SKM-1 treated with dmso at 0.1 percent for 144 hours (cell line): ENCODE data around the gene PIAS2.
"Not testable (repeated sequence)": the region's sequence is repeated elsewhere in the genome, so short reads cannot be mapped to it uniquely, and the experiment has no call there.

Source experiments
- DNase-seq: peaks from one replicate; lab custom pipeline; 2025; ENCODE audit not compliant: unreplicated experiment; lab: John Stamatoyannopoulos, UW

Gene PIAS2

DNA sequence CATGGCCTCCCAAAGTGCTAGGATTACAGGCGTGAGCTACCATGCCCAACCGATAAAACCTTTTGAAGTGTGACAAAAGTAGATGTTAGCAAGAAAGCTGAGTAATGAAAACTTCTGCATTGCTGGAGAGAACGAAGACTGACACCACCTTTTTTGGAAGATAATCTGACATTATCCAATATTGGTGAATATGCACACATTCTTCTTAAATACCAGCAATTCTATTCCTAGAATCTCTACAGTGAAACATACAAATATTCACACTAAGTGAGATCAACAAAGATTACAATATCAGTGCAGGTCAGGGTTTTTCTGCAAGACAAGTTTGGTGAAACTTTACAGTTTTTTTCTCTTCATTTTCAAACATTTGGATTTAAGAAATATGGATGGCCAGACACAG lies 7.8 kb downstream of the PIAS2 start:
- DNase-seq, result no peak

- no peak for DNase-seq
Observed at GRCh38 chr18:46903406-46903805, 13.9 kb downstream of the PIAS2 start.

- no peak for DNase-seq
Observed at GRCh38 chr18:46899274-46899948, 17.9 kb downstream of the PIAS2 start.

DNA sequence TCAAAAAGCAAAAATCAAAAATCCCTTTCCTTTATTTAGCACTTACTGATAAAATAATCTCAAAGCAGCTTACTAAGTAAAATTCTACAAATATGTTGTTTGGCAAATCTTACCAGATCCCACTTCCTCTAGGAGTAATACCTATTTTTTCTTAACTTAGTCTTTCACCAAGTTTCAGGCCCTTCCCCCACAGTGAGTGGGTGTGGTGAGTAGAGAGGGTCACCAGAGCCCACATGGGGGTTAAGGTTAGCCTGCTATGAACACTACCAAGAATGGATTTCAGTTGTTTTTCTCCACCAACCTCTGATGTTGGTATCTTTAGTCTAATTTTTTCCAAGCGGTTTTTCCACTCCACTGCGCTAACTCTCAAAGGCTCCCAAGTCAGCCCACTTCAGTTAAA lies 23.2 kb downstream of the PIAS2 start:
- DNase-seq, result no peak

DNA sequence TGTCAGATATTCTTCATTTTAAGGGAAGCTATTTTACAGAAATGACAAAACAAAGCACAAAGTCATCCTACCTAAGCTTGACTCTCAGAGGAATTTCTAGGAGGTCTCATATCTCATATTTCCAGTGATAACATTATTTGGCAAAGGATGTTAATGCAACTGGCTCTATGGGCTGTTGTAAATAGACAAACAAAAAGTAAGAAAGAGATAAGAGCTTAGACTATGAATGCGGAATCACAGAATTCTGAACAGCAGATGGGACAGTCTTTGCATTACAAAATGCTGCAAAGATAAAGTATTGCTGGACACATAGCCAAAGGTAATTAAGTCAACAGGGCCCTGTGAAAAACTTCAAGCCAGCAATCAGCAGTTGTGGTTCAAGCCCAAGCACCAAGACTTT lies 23.9 kb downstream of the PIAS2 start:
- no peak for DNase-seq

GRCh38 chr18:46892842-46893241 lies 24.5 kb downstream of the PIAS2 start:
- DNase-seq, result no peak

DNA sequence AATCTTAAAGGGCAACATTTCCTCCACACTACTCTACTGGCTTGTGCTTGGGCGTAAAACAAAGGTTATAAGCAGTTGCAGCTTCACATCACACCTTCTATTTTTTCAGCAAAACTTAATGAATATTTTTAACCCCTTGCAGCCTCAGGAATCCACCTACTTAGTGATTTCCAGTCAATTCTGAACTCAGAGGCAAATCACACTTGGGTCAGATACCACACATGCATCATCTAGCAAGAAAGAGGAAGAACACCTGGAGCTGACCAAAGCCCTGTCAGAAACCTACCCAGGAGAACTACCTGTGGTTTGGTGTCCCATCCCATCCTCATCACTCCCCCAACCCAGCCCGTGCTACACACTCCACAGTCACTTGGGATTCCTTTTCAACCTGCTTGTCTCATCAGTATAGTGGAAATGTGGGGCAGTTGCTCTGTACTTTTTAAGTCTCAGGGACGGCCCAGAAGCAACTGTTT lies 25.5 kb downstream of the PIAS2 start:
- no peak for DNase-seq

DNA sequence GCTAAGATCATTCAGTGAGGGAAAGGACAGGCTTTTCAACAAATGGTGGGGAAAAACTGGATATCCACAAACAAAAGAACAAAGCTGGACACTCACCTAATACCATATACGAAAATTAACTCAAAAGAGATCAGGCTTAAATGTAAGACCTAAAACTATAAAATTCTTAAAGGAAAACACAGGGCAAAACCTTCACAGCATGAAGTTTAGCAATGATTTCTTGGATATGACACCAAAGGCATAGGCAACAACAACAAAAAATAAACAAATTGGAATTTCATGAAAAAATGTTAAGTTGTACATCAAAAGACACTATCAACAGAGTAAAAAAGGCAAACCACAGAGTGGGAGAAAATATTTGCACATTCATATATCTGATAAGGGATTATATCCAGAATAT lies 28.3 kb downstream of the PIAS2 start:
- DNase-seq, result no peak

DNA sequence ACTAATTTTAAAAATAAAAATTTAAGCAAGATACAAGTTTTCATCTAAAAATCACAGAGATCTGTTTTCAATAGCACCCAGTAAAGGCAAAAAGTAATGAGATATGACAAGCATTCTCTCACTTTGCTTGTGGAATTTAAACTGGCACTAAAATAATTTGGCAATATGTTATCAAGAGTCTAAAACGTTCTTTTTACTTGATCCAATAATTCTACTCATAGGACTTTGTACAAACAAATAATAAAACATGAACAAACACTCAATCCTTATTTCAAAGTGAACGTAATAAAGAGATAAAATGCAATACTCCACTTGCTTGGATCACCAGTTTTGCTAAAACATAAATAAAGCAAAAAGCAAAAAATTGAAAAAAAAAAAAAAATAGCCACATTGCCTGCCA lies 30.4 kb downstream of the PIAS2 start:
- no peak for DNase-seq

- no peak for DNase-seq
Observed at GRCh38 chr18:46883180-46883579, 34.1 kb downstream of the PIAS2 start.

GRCh38 chr18:46877329-46877987 lies 39.8 kb downstream of the PIAS2 start:
- DNase-seq, result peak; percentile 95

DNA sequence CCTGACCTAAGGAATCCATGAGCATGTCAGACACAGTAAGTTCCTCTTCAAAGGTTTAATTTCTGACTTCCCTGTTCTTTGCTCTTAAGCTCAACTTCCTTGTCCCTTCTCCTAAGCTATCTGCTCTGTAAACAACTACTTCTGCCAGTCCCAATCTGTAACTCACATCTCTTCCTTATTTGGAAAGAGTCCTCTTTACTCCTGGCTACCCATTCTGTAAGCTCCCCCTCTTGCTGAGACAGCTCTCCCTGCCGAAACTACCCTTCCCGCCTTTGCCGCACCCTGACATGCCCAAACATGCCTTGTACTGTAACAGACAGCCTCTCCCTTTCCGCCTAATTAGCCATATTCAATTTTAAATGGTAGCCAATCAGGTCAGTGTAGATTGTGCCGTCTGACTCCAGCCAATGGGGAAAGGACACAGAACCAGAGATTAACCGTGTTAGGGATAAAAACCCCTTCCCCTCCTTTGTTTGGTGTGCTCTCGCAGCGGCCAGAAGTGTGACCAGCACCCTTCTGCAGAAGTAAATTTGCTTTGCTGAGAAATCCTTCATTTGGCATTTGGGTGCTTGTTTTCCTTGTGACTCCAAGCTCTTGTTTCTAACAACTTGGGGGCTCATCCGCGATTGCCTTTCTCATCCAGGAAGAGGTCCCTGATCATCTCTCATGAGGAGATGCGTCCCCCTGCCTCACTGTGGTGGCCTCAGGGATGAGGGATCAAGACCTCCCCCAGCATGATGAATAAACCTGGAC lies 49.0 kb downstream of the PIAS2 start:
- DNase-seq, result peak; percentile 76

DNA sequence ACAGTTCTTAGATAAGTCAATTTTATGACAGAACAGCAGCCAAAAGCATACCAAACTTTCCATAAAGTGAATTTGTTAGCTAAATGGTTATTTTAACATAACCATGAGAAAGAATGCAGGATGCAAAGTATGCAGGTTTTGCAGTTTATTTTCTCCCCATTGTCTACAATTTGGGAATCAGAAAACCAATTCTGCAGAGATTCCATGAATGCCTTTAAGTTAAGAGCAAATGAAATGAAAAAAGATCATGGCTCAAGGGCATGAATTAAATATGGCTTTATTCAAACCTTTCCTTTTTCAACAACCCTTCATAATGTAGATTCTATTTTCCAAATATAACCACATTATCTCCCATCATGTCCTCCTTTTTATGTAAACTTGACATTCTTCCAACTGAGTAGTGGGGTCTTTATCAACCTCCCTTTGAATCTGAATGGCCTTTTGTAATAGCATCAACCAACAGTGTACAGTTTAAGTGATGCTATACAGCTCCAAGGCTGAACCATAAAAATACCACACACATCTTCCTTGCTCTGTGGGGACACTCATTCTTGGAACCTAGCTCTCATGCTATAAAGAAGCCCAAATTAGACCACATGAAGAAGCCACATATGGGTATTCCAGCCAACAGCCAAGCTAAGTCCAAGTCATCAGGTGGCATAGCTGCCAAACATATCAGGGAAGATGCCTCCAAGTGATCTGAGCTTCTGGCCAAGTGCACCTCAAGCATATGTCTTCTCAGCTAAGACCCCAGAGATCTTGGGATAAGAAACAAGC lies 49.8 kb downstream of the PIAS2 start:
- no peak for DNase-seq

DNA sequence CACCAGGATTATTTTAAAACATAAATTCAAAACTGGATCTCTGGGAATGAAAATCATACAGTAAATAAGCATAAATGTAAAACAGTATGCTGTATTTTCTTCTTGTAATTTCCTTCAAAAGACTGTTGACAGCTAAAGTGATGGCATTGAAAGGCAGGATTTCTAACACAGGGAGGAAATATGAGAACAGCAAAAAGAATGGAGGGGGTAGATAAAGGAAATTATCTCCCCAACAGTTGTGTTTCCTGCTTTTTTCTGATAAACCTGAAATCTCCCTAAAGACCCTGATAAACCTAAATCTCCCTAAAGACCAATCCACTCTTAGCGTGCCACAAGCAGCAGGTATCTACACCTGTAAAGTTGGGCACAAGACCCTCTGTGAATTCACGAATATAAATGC lies 50.8 kb downstream of the PIAS2 start:
- DNase-seq, result no peak

DNA sequence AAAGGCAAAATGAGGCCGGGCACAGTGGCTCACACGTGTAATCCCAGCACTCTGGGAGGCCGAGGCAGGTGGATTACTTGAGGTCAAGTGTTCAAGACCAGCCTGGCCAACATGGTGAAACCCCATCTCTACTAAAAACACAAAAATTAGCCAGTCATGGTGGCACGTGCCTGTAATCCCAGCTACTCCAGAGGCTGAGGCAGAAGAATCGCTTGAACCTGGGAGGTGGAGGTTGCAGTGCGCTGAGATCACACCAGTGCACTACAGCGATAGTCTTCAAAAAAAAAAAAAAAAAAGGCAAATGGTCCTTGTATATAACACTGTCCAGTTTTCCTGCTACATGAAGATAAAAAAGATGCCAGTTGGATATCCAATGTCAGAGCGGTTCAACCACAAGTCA lies 52.1 kb downstream of the PIAS2 start:
- DNase-seq, result not testable (repeated sequence)

- no peak for DNase-seq
Observed at GRCh38 chr18:46859855-46860254, 57.5 kb downstream of the PIAS2 start.

DNA sequence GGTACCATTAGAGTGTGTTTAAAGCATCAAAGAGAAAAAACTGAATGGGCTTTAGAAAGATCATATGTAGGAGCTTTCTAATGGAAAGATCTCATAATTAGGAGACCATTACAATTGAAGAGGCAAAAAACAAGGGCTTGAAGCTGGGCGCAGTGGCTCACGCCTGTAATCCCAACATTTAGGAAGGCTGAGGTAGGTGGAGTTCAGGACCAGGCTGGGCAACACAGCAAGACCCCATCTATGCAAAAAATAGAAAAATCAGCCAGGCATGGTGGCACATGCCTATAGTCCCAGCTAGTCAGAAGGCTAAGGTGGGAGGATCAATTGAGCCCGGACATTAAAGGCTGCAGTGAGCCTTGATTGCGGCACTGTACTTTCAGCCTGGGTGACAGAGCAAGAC lies 59.0 kb downstream of the PIAS2 start:
- no peak for DNase-seq

DNA sequence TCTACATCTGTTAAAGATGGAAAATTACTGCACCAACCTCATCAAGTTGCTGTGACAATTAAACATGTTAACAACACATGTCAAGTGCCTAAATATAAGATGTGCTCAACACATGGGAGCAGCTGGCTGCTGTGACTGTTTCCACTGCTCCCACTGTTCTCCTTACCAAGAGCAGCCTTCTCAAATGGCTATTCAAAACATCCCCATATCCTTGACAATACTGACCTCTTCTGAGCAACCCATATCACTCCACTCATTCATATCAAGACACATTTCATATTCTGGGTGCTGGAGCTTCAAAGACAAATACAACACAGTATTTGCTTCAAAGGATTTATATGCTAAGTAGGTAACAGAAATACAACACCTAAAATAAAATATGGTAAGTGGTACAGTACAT lies 60.3 kb downstream of the PIAS2 start:
- no peak for DNase-seq

DNA sequence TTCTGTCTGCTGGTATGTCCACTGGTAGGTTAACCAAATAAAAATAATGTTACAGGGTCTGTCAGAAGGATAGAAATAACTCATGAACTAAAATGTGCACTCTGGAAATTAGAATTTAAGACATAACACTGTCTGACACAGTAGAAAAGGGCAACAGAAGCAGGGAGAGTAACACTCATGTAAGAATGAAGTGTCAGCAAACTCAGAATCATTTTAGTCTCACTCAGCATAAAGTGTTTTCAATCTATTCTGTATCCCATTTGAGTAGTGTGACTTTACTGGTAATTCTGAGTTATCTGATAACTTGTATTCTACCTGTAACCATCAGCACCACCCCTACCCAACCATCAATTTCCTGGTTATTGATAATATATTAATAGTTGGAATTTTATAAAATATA lies 68.3 kb downstream of the PIAS2 start:
- no peak for DNase-seq

DNA sequence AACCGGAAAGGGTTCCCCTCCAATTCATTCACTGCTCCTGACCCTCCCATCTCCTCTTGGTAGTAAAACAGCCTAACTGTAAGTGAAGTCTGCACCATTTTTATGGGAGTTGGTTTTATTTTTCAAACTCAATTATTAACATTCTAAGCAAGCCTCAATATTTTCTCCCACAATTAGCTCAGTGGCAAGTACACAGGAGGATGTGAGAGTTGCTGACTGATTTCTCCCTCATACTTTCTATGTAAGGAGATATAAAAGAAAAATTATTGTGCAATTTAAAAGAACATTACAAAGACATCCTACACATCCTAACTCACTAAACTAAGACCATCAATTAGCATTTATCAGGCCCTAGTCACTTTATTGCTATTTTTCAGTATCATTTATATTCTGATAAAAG lies 73.9 kb downstream of the PIAS2 start:
- DNase-seq, result no peak

DNA sequence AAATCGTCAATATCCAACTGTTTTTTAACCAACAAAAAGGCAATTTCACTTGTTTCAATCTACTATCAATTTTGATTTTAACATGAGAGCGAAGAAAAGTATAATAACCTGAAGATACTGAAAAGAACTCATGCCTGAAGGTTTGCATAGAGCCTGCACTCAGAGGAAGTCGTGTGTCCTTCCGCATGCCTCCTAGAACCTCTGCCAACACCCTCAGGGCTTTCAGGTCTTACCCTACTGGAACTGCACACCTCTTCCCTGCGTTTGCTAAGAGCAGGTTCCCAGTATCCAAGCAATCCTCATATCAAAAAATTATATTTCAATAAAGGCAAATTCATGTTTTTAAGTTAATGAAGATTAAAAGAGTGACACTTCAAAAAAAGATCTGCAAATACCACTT lies 74.7 kb downstream of the PIAS2 start:
- no peak for DNase-seq
